HG03045 (cell line): ENCODE data around the gene TYMS.

ENCODE experiments used
- ATAC-seq: cut with Tn5 transposase; IDR thresholded peaks from one replicate; pipeline ENCODE4 v1.9.1; 2021; ENCODE audit warnings: mild to moderate bottlenecking, moderate library complexity; ENCODE audit not compliant: unreplicated experiment

Gene TYMS

DNA sequence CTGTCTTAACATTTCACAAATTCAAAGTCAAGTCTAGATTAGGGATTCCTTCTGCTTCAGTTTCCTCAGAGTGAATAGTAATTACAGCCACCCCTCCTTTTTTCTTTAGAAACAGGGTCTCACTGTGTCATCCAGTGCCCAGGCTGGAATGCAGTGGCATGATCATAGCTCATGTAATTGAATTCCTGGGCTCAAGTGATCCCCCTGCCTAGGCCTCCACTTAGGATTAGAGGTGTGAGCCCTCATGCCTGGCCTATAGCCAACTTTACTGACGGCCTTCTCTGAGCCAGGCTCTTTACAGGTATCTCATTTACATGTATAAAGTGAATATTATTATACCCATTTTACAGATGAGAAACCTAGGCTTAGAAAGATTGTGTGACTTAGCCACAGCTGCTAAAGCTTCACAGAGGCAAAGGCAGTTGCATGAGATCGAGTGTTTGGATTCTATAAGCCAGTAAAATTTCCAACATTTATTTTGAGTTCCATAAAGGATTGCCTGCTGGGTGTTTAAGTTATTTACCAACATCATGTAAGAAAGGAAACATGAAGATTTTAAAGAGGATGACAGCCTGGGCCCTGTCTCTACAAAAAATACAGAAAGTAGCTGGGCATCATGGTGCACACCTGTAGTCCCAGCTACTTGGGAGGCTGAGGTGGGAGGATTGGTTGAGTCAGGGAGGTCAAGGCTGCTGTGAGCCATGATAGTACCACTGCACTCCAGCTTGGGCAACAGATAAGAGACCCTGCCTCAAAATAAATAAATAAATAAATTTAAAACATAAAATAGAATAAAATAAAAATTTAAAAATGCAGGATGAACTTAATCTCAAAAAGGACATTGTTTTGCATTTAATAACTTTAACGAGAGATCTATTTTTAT is 53.2 kb downstream of the TYMS start:
- no peak for ATAC-seq

- ATAC-seq = peak; percentile 4
These were observed 53.8 kb downstream of the TYMS start for GRCh38 chr18:711310-711656.

DNA sequence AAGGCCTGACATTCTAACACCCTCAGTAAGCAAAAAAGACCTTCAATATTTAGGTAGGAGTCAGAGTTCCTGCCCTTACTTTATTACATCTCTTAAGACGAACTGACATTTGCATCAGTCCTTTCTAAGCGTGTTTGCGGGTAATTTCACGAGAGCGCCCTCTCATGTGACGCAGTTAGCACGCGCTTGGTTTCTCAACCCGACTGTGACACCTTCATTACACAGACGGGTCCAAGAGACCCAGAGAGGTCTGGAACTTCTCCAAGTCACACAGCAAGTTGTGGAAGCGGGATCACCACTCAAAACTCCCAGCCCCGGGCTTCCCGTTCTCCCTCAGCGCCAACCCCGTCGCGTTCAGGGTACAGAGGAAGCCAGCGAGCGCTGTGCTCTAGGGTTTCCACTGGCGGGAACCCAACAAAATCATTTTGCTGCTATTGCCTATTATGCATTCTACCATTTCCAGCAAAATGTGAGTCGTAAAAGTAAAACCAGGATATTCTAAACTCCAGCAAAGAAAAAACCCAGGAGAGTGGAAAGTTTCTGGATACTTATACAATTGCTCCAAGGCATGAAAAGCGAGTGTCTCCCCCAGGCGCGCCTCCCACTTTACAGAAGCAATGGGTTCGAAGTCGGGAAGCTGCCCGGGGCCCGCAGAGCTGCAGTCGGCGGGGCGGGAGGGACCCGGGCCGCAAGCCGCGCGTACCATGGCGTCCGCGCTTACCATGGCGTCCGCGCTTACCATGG is 54.4 kb downstream of the TYMS start:
- ATAC-seq = peak; percentile 62

DNA sequence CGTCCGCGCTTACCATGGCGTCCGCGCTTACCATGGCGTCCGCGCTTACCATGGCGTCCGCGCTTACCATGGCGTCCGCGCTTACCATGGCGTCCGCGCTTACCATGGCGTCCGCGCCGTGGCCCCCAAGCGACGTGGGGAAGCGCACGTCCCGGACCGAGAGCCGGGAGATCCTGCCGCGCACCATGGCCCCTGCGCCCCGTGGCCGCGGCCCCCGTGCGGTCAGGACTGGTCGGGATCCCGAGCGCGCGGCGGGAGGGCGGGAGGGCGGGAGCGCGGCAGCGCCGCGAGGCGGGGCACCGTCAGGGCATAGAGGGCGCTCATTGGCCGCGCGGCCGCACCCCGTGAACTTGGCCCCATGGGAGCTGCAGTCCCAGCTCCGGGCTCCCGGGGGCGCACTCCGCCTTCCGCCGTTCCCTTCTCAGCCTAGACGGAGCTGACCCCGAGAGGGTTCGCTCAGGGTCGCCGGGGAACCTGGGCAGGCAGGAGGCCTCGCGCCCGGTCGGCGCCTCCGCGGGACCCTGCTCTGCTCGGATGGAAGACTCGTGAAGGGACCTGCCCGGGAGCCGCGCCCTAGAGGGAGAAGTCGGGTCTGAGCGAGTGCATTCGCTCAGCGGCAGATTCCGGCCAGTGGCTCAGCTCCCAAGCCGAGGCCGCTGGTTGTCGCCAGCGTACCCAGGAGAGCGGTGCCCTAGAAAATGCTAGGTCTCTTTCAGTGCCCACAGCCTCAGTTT is 55.1 kb downstream of the TYMS start, which contains the start of gene ENOSF1:
TSS of gene ENOSF1 (minus strand) at position 230 of the 734 bp plus-strand sequence. CDS start at position 187, 43 bp downstream.
- peak; percentile 83 for ATAC-seq

DNA sequence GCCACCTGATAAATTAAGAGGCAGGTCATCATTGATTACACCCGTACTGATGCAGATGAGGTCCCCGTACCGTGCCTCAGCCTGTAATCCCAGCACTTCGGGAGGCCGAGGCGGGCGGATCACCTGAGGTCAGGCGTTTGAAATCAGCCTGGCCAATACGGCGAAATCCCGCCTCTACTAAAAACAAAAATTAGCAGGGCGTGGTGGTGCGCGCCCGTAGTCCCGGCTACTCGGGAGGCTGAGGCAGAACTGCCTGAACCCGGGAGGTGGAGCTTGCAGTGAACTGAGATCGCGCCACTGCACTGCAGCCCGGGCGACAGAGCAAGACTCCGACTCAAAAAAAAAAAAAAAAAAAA is 55.7 kb downstream of the TYMS start:
- ATAC-seq = no peak

GRCh38 chr18:715626-716025 is 58.2 kb downstream of the TYMS start:
- no peak for ATAC-seq

GRCh38 chr18:717003-717402 is 59.5 kb downstream of the TYMS start:
- ATAC-seq = no peak
